Measurements from ENCODE around the gene CDHR3. TPM values are rescaled to one million over a fixed set of nuclear protein-coding genes. Genes with fewer than 3 reads are reported as not detected.

The CDHR3 gene
- total and polyA plus RNA-seq, 2 donors (not counting 1 experiment from before 2014, with no cell fraction given), result 5.1 to 9.4 TPM

DNA sequence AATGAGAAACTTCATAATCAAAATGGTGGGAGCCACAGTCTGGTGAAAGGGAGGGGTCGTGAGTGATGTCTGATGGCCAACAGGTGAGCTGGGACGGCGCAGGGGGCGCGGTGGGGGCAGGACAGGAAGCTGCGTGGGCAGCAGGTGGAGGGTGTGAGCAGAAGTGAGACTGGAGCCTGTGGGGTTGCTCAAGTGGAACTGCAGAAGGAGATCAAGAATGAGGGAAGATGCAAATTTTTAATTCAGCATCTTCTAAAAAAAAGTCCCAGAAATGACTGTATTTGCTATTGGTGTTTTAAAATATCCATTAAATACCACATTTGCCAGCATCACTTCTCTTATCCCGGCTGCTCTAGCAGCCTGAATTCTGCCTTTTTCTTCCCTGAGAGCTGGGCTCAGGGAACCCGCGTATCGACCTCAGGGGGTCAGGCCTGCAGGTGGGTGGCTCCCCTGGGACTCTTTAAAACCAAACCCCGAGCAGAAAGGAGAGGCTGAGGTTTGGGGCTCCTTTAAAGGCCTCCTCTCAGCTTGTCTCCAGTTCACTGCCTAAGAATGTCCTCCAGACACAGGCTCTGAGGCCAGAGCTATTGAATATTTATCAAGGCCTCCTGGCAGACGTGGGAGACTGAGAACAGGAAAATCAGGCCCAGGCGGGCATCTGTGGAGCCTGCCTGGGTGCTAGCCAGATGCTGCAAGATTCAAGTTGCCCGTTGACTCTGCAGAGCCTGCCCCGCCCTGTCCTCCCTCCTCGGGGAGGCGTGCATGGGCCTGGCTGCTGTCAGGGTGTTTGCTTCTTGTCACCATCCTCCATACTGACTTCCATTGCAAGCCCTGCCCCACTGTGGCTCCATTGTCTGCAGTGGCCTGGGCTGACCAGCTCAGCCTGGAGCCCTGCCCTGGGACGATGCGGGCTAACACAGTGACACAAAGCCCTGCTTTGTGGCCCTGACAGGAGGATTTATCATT is 95.2 kb downstream of the CDHR3 start:
- H3K36me3 ChIP-seq (ENCODE audit: control insufficient read depth, insufficient read depth, low read length), result no peaks in the 10 kb centered on the region
- H2AFZ ChIP-seq (ENCODE audit: low read length), result no peak overlapping the region
- no peak for DNase-seq (ENCODE audit: low read depth in 2 of 2)
- TF ChIP-seq, protein P1, sequence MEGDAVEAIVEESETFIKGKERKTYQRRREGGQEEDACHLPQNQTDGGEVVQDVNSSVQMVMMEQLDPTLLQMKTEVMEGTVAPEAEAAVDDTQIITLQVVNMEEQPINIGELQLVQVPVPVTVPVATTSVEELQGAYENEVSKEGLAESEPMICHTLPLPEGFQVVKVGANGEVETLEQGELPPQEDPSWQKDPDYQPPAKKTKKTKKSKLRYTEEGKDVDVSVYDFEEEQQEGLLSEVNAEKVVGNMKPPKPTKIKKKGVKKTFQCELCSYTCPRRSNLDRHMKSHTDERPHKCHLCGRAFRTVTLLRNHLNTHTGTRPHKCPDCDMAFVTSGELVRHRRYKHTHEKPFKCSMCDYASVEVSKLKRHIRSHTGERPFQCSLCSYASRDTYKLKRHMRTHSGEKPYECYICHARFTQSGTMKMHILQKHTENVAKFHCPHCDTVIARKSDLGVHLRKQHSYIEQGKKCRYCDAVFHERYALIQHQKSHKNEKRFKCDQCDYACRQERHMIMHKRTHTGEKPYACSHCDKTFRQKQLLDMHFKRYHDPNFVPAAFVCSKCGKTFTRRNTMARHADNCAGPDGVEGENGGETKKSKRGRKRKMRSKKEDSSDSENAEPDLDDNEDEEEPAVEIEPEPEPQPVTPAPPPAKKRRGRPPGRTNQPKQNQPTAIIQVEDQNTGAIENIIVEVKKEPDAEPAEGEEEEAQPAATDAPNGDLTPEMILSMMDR (conservative IDR thresholded peaks at IDR 0.05 in 1 of 2, IDR thresholded peaks at IDR 0.05 in 1 of 2; ENCODE audit: low read depth in 1 of 2, low read length in 2 of 2), result no peak
- no peak for TF ChIP-seq EZH2 (IDR thresholded peaks at IDR 0.05; ENCODE audit: low read length, missing control alignments)
- H3K4me1 ChIP-seq (ENCODE audit: control insufficient read depth, extremely low read depth, insufficient read depth, low read length), result no peaks in the 10 kb centered on the region
- no peaks in the 10 kb centered on the region for H4K20me1 ChIP-seq (ENCODE audit: control insufficient read depth, extremely low read depth, insufficient read depth, low read length)
- H3K79me2 ChIP-seq (ENCODE audit: control insufficient read depth, insufficient read depth, low read length), result no peaks in the 10 kb centered on the region
- H3K9ac ChIP-seq (ENCODE audit: insufficient read depth, low read length), result no peak overlapping the region
- H3K27ac ChIP-seq (ENCODE audit: insufficient read depth, low read length), result no peak overlapping the region
- H3K4me3 ChIP-seq (replicated peaks in 1 of 4; ENCODE audit: control extremely low read depth in 1 of 4, insufficient read depth in 1 of 4, low read depth in 3 of 4, low read length in 4 of 4), result no peak overlapping the region
- H3K27me3 ChIP-seq (ENCODE audit: control insufficient read depth, insufficient read depth, low read length), result peaks cover 8% of the 10 kb centered on the region
- no peaks in the 10 kb centered on the region for H3K9me3 ChIP-seq (ENCODE audit: control insufficient read depth, insufficient read depth, low read depth, low read length)
- H3K4me2 ChIP-seq (ENCODE audit: extremely low read depth, insufficient read depth, low read length), result no peak overlapping the region

DNA sequence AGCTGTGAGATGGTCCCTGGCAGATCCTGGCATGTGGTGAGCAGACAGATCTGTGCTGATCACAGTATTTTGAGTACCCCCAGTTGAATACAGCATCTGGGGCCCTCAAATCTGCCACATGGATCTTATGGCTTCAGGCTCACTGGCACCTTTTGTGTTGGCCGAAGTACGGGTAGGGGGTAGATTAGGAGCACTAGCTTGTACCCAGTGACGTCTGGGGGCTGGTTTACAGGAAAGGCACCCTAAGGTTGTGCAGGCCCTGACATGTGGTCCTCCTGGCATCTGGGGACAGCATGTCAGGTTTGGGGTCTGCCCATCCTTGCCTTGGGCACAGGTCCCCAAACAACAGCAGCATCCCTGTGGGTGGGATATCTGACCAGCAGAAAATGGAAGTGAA is 95.9 kb downstream of the CDHR3 start:
- Histone ChIP-seq H4K20me1 (ENCODE audit: control insufficient read depth, extremely low read depth, insufficient read depth, low read length) (no peaks in the 10 kb centered on the region), H3K36me3 (ENCODE audit: control insufficient read depth, insufficient read depth, low read length) (no peaks in the 10 kb centered on the region), H3K4me3 (replicated peaks in 1 of 4; ENCODE audit: control extremely low read depth in 1 of 4, insufficient read depth in 1 of 4, low read depth in 3 of 4, low read length in 4 of 4) (no peak overlapping the region), H3K27me3 (ENCODE audit: control insufficient read depth, insufficient read depth, low read length) (peaks cover 4% of the 10 kb centered on the region), H2AFZ (ENCODE audit: low read length) (no peak overlapping the region), H3K27ac (ENCODE audit: insufficient read depth, low read length) (no peak overlapping the region), H3K4me1 (ENCODE audit: control insufficient read depth, extremely low read depth, insufficient read depth, low read length) (no peaks in the 10 kb centered on the region), H3K4me2 (ENCODE audit: extremely low read depth, insufficient read depth, low read length) (no peak overlapping the region), H3K9me3 (ENCODE audit: control insufficient read depth, insufficient read depth, low read depth, low read length) (no peaks in the 10 kb centered on the region), H3K79me2 (ENCODE audit: control insufficient read depth, insufficient read depth, low read length) (no peaks in the 10 kb centered on the region), H3K9ac (ENCODE audit: insufficient read depth, low read length) (no peak overlapping the region)
- TF ChIP-seq EZH2 (IDR thresholded peaks at IDR 0.05; ENCODE audit: low read length, missing control alignments), result no peak
- no peak for DNase-seq (ENCODE audit: low read depth in 2 of 2)

DNA sequence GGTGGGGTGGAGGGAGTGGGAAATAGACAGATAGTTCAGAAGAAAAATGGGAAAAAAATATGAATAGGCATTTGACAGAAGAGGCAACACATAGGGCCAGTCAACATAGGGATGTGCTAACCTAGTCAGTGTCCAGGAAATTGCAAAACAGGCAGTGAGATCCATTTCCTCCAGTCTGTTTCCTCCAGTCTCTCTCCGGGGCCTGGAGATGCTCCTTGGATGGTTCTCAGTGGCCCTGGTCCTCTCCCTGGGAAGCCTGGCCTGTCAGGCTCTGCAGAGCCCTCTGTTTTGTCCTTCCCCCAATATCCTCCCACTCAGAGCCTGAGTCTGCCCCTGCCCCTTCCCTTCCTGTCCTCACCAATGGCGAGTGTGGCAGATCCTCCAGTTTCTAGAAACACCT is 96.5 kb downstream of the CDHR3 start:
- H3K4me1 ChIP-seq (ENCODE audit: control insufficient read depth, extremely low read depth, insufficient read depth, low read length), result peaks cover under 1% of the 10 kb centered on the region
- H3K4me3 ChIP-seq (replicated peaks in 1 of 4; ENCODE audit: control extremely low read depth in 1 of 4, insufficient read depth in 1 of 4, low read depth in 3 of 4, low read length in 4 of 4), result no peak overlapping the region
- no peak overlapping the region for H3K4me2 ChIP-seq (ENCODE audit: extremely low read depth, insufficient read depth, low read length)
- TF ChIP-seq, protein P1 (conservative IDR thresholded peaks at IDR 0.05 in 1 of 2, IDR thresholded peaks at IDR 0.05 in 1 of 2; ENCODE audit: low read depth in 1 of 2, low read length in 2 of 2), result no peak
- TF ChIP-seq EZH2 (IDR thresholded peaks at IDR 0.05; ENCODE audit: low read length, missing control alignments), result no peak
- H3K36me3 ChIP-seq (ENCODE audit: control insufficient read depth, insufficient read depth, low read length), result no peaks in the 10 kb centered on the region
- H3K9me3 ChIP-seq (ENCODE audit: control insufficient read depth, insufficient read depth, low read depth, low read length), result no peaks in the 10 kb centered on the region
- no peak overlapping the region for H3K27ac ChIP-seq (ENCODE audit: insufficient read depth, low read length)
- H3K79me2 ChIP-seq (ENCODE audit: control insufficient read depth, insufficient read depth, low read length), result no peaks in the 10 kb centered on the region
- H4K20me1 ChIP-seq (ENCODE audit: control insufficient read depth, extremely low read depth, insufficient read depth, low read length), result no peaks in the 10 kb centered on the region
- H2AFZ ChIP-seq (ENCODE audit: low read length), result no peak overlapping the region
- peaks cover 2% of the 10 kb centered on the region for H3K27me3 ChIP-seq (ENCODE audit: control insufficient read depth, insufficient read depth, low read length)
- DNase-seq (ENCODE audit: low read depth in 2 of 2), result no peak
- H3K9ac ChIP-seq (ENCODE audit: insufficient read depth, low read length), result no peak overlapping the region

Data from fibroblast of lung (primary cell).